ENCODE results near the gene LENG1.

DNA sequence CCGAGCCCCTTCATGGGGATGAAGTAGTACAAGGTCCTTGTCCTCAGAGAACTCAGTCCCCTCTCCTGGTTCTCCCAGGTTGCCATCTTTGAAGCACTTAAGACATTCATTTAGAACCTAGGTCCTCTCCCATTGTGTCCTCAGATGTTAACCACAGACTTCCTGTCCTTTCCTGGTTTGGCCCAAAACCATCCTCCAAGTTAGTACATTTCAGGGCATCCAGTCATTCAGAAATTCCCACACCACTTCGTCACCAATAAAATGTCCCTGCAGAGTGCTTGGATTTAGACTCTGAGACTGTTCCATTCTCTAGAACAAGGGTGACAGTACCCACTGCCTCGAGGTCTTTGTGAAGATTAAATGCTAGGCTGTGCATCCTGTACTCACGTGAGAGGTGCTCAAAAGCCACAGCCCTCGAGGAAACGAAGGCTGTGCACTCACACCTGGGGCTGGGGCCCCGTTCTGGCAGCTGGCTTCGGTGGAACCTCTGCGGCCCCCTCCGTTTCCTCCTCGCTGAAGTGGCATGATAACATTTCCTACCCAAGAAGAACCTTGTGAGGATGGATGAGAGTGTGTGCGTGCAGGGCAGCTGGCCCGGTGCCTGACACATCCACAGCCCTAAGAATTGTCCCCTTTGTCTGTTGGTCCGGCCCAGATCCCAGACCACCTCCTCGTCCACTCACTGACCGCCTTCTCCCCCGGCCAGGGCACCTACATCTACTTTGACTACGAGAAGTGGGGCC is 4.7 kb downstream of the LENG1 start:
- TF ChIP-seq, protein P1, sequence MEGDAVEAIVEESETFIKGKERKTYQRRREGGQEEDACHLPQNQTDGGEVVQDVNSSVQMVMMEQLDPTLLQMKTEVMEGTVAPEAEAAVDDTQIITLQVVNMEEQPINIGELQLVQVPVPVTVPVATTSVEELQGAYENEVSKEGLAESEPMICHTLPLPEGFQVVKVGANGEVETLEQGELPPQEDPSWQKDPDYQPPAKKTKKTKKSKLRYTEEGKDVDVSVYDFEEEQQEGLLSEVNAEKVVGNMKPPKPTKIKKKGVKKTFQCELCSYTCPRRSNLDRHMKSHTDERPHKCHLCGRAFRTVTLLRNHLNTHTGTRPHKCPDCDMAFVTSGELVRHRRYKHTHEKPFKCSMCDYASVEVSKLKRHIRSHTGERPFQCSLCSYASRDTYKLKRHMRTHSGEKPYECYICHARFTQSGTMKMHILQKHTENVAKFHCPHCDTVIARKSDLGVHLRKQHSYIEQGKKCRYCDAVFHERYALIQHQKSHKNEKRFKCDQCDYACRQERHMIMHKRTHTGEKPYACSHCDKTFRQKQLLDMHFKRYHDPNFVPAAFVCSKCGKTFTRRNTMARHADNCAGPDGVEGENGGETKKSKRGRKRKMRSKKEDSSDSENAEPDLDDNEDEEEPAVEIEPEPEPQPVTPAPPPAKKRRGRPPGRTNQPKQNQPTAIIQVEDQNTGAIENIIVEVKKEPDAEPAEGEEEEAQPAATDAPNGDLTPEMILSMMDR (IDR thresholded peaks at IDR 0.05; ENCODE audit: poor library complexity, severe bottlenecking) = no peak
- no peak for TF ChIP-seq POLR2AphosphoS5 (IDR thresholded peaks at IDR 0.05)
- TF ChIP-seq MXI1 (conservative IDR thresholded peaks at IDR 0.05; ENCODE audit: poor library complexity, severe bottlenecking) = no peak

Measured in neural cell (in vitro differentiated cells).